Transverse colon (tissue), 4 donors: ENCODE results near the gene HNRNPUL1. TPM values are rescaled to one million over a fixed set of nuclear protein-coding genes. Genes with fewer than 3 reads are reported as not detected.
A peak's percentile ranks its signal among the peaks of the same experiment; 100 is the strongest.

ENCODE experiments used
- DNase-seq: peaks from one replicate; pipeline ENCODE4 v3.0.0-alpha.2; 2019
- H3K27ac ChIP-seq, 4 donors: fragments of 200-600 bp; sonication (generic); 2 replicates each; pipeline ENCODE4 v1.5.1; 2016 to 2018; ENCODE audit warnings: inconsistent platforms in 4 of 4
- H3K27me3 ChIP-seq: fragments of 200-600 bp; sonication (generic); 2 replicates; pipeline ENCODE4 v1.5.1; 2017; ENCODE audit warnings: inconsistent platforms
- H3K36me3 ChIP-seq, 4 donors: fragments of 200-600 bp; sonication (generic); 2 replicates each; pipeline ENCODE4 v1.5.1; 2017 to 2019; ENCODE audit warnings: inconsistent platforms in 4 of 4
- H3K4me1 ChIP-seq, 4 donors: fragments of 200-600 bp; sonication (generic); 2 replicates each; pipeline ENCODE4 v1.5.1; 2017 to 2020; ENCODE audit warnings: inconsistent platforms in 4 of 4
- H3K4me3 ChIP-seq, 4 donors: fragments of 200-600 bp; sonication (generic); 1 replicate in 1 of 4; 2 replicates in 3 of 4; pipeline versions ENCODE4 v1.5.1 to v1.6.1; 2017 to 2019; ENCODE audit warnings: inconsistent platforms in 4 of 4
- H3K9me3 ChIP-seq, 2 donors: fragments of 200-600 bp; sonication (generic); 2 replicates each; pipeline ENCODE4 v1.5.1; 2017 to 2019; ENCODE audit warnings: inconsistent platforms in 2 of 2
- CTCF ChIP-seq, 5 experiments: fragments of 200-600 bp in 3 of 5; fragments of 450-650 bp in 2 of 5; sonication (generic) in 3 of 5; IDR thresholded peaks; 1 replicate in 2 of 5; 2 replicates in 3 of 5; pipeline ENCODE4 v1.5.1; 2016 to 2017; ENCODE audit warnings: antibody characterized with exemption in 5 of 5, inconsistent platforms in 3 of 5, mild to moderate bottlenecking in 2 of 5, moderate library complexity in 1 of 5
- EP300 ChIP-seq: sonication (generic); formaldehyde crosslinking; IDR thresholded peaks from one replicate; pipeline ENCODE4 v1.6.1; 2017; ENCODE audit warnings: antibody characterized with exemption, low read depth
- POLR2A ChIP-seq: fragments of 450-650 bp; IDR thresholded peaks from one replicate; pipeline ENCODE4 v1.6.1; 2016; ENCODE audit warnings: antibody characterized with exemption, mild to moderate bottlenecking, moderate library complexity
- POLR2AphosphoS5 ChIP-seq, 3 donors: sonication (generic); formaldehyde crosslinking; IDR thresholded peaks; one replicate each; pipeline ENCODE4 v1.6.1; 2016; ENCODE audit warnings: antibody characterized with exemption in 3 of 3
- whole genome bisulfite sequencing, 2 donors: methylation state at CpG; one replicate each; pipeline ENCODE4 v1.1.5; 2018; ENCODE audit warnings: low coverage in 1 of 2; 5-methylcytosine and 5-hydroxymethylcytosine counted together
- in situ Hi-C, 4 donors: fragments of 200-750 bp; cut with MboI; loops; one replicate each; pipeline versions ENCODE4 v1.15.0 to v1.15.1; 2017; ENCODE audit warnings: low sequenced_read_pairs in 3 of 4, low pct_ligation_motif_present in 1 of 4, low pct_unique_long_range_greater_than_20kb in 1 of 4
- intact Hi-C: fragments of 100-400 bp; cut with DNase I; formaldehyde crosslinking; loops from one replicate; pipeline ENCODE4 v1.15.1; 2023; ENCODE audit warnings: low total_unique reads
- total RNA-seq, 4 donors: library from RNA; depleted of rRNA; stranded (reverse); fragments of >200 nt; gene quantifications; one replicate each; pipeline ENCODE4 v1.1.0, GENCODE V29; 2016

Gene HNRNPUL1
- total RNA-seq, 4 donors from 2014 or later, result 115 to 296 (median 145) TPM

GRCh38 chr19:41325947-41326706 lies 62.0 kb downstream of the HNRNPUL1 start:
- H3K4me3 ChIP-seq, result peak overlapping the region in 1 of 4 donors; percentile 19
- peaks cover 31 to 82% (median 52%) of the 10 kb centered on the region in 4 donors for H3K4me1 ChIP-seq
- H3K9me3 ChIP-seq, result no peaks in the 10 kb centered on the region
- in situ Hi-C loops, result loop anchor here in 1 of 4 donors (25.0 kb wide), 1 partner anchor 236 kb away; no protein-coding TSS in a partner anchor
- TF ChIP-seq EP300, result no peak
- no peak for TF ChIP-seq CTCF (IDR thresholded peaks at IDR 0.05)
- peak in 2 of 3 donors; percentile 0 to 21 for TF ChIP-seq POLR2AphosphoS5 (IDR thresholded peaks at IDR 0.05)
- TF ChIP-seq POLR2A, result peak; percentile 31
- peaks cover 20% of the 10 kb centered on the region for H3K27me3 ChIP-seq
- peak overlapping the region; percentile 78 to 89 (median 83) for H3K27ac ChIP-seq
- intact Hi-C loops, result no loop called here
- no peaks in the 10 kb centered on the region for H3K36me3 ChIP-seq
- DNase-seq, result peak; percentile 39
- 17 to 58% methylated on average over 4 to 29 of the region's 30 CpGs for WGBS, 2 donors

GRCh38 chr19:41327076-41327575 lies 63.0 kb downstream of the HNRNPUL1 start:
- no peaks in the 10 kb centered on the region for H3K9me3 ChIP-seq
- no peak for TF ChIP-seq CTCF (IDR thresholded peaks at IDR 0.05)
- no peak for TF ChIP-seq EP300
- TF ChIP-seq POLR2A, result no peak
- no peak for TF ChIP-seq POLR2AphosphoS5 (IDR thresholded peaks at IDR 0.05)
- peak overlapping the region; percentile 78 to 89 (median 83) for H3K27ac ChIP-seq
- DNase-seq, result no peak
- peak overlapping the region in 2 of 4 donors; percentile 21 to 35 for H3K4me3 ChIP-seq
- no peaks in the 10 kb centered on the region for H3K36me3 ChIP-seq
- H3K4me1 ChIP-seq, result peaks cover 31 to 76% (median 50%) of the 10 kb centered on the region in 4 donors
- in situ Hi-C loops (loop anchor here in 1 of 4 donors (25.0 kb wide), 1 partner anchor 235 kb away; no protein-coding TSS in a partner anchor), intact Hi-C loops (no loop called here)
- peaks cover 20% of the 10 kb centered on the region for H3K27me3 ChIP-seq
- 26% methylated on average over 13 of the region's 13 CpGs; no CpG with 5 or more reads in 1 of the 2 donors for WGBS, 2 donors

GRCh38 chr19:41327576-41328156 lies 63.5 kb downstream of the HNRNPUL1 start:
- 30% methylated on average over 27 of the region's 33 CpGs; no CpG with 5 or more reads in 1 of the 2 donors for WGBS, 2 donors
- H3K4me3 ChIP-seq, result peak overlapping the region in 2 of 4 donors; percentile 21 to 35
- TF ChIP-seq POLR2A (peak; percentile 31), POLR2AphosphoS5 (IDR thresholded peaks at IDR 0.05) (peak; percentile 5 to 58 (median 48)), CTCF (IDR thresholded peaks at IDR 0.05) (no peak)
- intact Hi-C loops, result no loop called here
- H3K4me1 ChIP-seq, result peaks cover 31 to 70% (median 48%) of the 10 kb centered on the region in 4 donors
- peak; percentile 88 for DNase-seq
- H3K27ac ChIP-seq, result peak overlapping the region; percentile 78 to 89 (median 83)
- in situ Hi-C loops, result loop anchor here in 1 of 4 donors (25.0 kb wide), 1 partner anchor 235 kb away; no protein-coding TSS in a partner anchor
- peaks cover 20% of the 10 kb centered on the region for H3K27me3 ChIP-seq
- no peaks in the 10 kb centered on the region for H3K36me3 ChIP-seq
- no peaks in the 10 kb centered on the region for H3K9me3 ChIP-seq
